ENCODE results near the gene FRMD4A.

Gene FRMD4A

GRCh38 chr10:14039968-14040668, 290.6 kb downstream of the FRMD4A start:
- Histone ChIP-seq H3K4me3 (no peak overlapping the region), H3K27ac (peak overlapping the region in 13 of 21 experiments; percentile 5 to 74 (median 48))

GRCh38 chr10:14036233-14036632, 294.5 kb downstream of the FRMD4A start:
- Histone ChIP-seq H3K27ac (no peak overlapping the region), H3K4me3 (no peak overlapping the region)

GRCh38 chr10:14035506-14035905, 295.2 kb downstream of the FRMD4A start:
- Histone ChIP-seq H3K27ac (no peak overlapping the region), H3K4me3 (no peak overlapping the region)

- Histone ChIP-seq H3K4me3 (no peak overlapping the region), H3K27ac (no peak overlapping the region)
These were observed 298.2 kb downstream of the FRMD4A start for GRCh38 chr10:14032406-14032998.

DNA sequence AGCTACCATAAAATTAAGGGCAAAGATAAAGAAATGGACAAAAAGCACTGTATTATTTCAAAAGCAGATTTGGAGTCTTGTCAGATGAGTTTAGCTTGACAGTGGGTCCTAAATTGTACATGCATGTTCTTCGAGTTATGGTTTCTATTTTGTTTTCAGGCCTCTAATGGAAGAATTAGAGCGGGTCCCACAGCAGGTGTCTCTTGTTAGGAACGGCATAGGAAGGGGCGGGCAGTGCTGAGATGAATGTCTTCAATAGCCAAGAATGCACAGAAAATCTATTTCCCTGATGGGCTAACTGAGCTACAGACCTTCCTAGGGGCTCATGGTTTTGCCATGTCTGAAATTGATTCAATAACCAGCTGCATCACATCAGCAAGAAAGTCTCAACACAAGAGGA, 304.4 kb downstream of the FRMD4A start:
- Histone ChIP-seq H3K27ac (no peak overlapping the region), H3K4me3 (no peak overlapping the region)

DNA sequence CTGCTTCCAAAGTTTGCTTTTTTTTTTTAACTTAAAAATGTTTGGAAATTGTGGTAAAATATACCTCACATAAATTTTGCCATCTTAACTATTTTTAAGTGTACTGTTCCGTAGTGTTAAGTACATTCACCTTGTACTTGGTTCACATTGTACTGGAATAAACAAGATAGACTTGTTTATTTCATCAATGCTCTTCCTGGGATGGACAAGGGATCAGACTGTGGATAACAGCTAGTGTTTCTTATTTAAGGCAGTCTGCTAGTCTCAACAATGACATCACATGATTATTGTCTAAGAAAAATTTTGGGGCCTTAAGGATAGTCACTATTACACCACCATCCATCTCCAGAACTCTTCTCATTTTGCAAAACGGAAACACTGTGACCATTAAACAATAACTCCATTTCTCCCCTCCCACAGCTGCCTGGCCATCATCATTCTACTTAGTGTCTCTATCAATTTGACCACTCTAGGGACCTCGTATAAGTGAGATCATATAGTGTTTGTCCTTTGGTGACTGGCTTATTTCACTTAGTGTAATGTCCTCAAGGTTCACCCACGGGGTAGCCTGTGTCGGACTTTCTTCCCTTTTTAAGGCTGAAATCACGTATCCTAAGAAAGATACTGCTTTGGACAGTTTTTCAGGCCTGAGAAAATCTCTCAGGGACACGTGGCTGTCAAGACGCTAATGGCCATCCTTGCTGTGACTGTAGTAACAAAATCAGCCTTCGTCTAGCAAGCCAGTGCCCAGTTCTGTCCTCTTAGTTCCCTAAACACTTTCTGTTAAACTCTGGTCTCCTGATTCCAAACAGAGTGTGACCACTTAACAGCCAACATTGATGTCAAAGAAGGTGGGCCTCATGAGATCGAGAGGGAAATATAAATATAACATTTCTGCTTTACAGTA, 305.2 kb downstream of the FRMD4A start:
- Histone ChIP-seq H3K27ac (no peak overlapping the region), H3K4me3 (no peak overlapping the region)

DNA sequence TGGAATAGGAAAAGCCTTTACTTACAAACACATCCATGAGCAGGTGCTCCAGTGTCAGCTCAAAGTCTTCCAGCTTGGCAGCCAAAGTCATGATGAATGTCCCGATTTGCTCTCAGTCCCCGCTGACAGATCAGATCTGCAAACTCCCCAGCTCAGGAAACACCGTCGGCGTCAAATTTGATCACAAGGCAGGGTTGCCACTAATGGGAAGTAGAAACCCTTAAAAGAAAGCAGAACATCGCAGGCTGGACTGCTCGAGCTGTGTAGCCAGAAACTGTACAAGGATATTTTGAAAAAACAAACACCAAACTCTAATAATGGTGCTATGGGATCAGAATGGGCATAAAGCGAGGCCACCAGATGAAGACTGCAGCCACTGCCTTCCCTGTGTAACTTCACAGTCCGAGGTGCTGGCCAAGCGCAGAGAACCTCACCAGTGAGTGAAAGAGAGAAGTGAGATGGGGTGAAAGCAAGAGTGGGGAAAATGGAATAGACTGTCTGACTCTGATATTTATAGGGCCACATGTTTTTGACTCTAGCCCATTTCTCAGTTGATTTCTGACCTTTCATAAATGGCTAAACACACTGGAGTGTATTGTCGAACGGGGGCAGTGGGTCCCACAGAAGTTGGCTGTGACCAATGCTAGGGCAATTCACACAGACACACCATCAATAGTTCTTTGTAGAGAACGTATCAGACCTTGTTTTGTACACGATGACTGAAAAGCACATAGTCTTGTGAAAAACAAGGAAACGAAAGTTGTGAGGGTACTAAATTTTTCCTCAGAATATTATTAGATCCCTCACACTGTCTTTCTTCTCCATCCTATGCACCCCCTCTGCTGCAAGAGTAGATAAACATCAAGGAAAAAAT, 306.2 kb downstream of the FRMD4A start:
- Histone ChIP-seq H3K4me3 (peak overlapping the region in 1 of 7 experiments; percentile 15), H3K27ac (peak overlapping the region in 8 of 21 experiments; percentile 2 to 62 (median 43))

DNA sequence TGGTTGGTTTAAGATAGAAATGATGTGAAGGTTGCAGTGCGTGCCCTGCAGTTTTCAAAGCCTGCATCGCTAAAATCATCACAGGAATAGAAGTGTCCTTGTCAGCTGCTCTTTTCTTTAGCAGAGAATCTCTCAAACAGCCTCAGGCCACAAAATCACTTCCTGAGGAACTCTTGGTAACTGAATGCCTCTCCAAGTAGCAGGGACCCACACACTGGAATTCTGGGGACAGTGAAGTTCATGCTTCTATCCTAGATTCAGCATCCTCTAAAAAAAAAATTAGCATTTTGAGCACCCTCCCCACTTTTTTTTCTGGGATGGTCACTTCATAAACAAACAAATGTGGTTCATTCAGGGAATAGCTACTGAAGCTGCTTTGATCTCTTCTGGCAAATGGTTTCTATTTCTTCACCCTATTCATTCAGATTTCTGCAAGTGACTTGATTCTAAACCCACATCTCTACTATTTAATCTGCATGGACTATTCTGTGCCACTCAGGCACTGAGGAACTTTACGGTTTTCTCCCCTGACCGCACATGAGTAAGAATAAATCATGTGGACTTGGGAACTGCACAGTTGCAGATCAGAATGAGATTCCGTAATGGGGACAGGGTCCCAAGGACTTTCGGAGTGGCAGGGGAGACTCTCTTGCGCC, 306.9 kb downstream of the FRMD4A start:
- Histone ChIP-seq H3K27ac (peak overlapping the region in 9 of 21 experiments; percentile 10 to 62 (median 41)), H3K4me3 (peak overlapping the region in 1 of 7 experiments; percentile 15)

- Histone ChIP-seq H3K4me3 (no peak overlapping the region), H3K27ac (peak overlapping the region in 5 of 21 experiments; percentile 10 to 62 (median 52))
These were observed 307.6 kb downstream of the FRMD4A start for GRCh38 chr10:14022954-14023672.

DNA sequence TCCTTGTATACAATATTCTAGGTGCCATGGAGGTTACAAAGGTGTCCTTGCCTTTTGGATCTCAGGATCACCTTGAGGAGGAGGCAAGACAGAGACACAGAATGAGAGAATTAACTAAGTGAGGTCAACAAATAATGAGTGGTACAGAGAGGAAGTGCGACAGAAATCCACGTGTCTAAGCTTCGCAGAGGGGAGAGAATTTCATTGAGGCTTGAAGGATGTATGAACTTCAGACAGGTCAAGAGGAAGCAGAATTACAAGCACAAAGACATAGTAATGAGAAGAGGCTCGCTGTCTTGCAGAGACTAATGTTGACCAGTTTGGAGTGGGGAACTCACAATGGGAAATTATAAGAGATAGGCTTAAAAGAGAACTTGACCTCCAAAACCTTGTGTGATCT, 308.7 kb downstream of the FRMD4A start:
- Histone ChIP-seq H3K4me3 (no peak overlapping the region), H3K27ac (no peak overlapping the region)

- Histone ChIP-seq H3K4me3 (no peak overlapping the region), H3K27ac (no peak overlapping the region)
These were observed 310.6 kb downstream of the FRMD4A start for GRCh38 chr10:14020037-14020664.

GRCh38 chr10:14017467-14017866, 313.3 kb downstream of the FRMD4A start:
- Histone ChIP-seq H3K4me3 (no peak overlapping the region), H3K27ac (no peak overlapping the region)

DNA sequence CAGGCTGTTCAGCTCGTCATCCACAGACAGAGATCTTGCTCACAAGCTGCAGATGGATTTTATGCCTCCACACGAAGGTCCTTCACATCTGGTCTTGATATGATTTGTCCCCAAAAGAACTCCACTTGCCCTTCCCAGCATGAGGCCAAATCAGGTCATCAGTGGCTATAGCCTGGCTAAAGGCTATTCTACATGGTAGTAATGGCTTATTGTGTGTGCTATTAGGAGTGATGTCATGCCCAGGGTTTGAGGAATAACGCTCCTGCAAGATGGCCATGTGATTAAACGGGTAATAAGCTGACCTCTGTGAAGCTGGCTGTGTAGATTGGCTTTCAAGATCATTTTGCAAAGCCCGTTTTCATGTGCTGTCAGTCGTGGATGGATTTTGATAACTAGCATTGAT, 313.8 kb downstream of the FRMD4A start:
- Histone ChIP-seq H3K4me3 (no peak overlapping the region), H3K27ac (peak overlapping the region in 1 of 21 experiments; percentile 18)

DNA sequence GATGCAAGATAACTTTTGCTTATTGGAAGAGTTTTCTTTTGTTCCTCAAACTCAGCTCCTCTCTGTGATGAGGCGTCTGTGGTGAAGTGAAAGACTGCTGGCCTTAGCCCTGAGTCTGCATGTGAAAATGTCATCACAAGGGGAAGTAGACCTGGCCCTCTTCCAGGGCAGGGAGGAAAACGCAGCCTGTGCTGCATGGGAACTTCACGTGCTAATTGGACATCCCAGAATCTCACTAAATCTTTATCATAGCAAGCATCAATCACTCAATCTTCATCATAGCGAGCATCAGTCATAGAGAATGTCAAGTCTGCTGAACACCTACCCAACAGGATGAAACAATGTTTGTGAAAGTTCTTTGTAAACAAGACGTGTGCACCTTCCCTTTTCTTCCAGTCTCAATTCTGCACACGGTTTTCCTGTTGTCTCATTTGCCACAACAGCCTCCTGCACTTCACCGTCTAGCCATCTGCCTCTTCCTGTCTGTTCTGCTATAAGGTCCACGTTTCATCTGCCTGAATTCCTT, 314.6 kb downstream of the FRMD4A start:
- Histone ChIP-seq H3K4me3 (no peak overlapping the region), H3K27ac (peak overlapping the region in 1 of 21 experiments; percentile 18)

DNA sequence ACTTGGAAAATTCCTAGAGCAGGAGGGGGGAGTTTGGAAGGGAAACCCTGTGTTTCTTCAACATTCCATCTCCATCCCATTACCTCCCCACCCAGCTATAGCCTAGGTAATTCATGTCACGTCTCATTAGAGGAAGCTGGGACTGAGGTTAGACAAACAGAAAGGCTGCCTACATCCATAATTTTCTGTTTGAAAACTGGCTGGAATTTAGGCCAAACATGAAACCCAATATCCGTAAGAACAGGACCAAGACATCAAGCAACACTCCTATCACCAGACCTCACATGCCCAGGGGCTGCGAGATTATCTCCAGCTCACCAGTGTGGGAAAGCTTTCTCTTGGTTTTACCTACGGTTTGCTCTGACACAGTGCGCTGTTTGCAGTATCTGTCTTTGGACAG, 316.3 kb downstream of the FRMD4A start:
- H3K27ac ChIP-seq, result no peak overlapping the region

GRCh38 chr10:14010769-14011574, 319.8 kb downstream of the FRMD4A start:
- Histone ChIP-seq H3K27ac (no peak overlapping the region), H3K4me3 (no peak overlapping the region)

More for the DNA sequence above, 316.3 kb downstream of the FRMD4A start:
- no peak overlapping the region for H3K4me3 ChIP-seq

DNA sequence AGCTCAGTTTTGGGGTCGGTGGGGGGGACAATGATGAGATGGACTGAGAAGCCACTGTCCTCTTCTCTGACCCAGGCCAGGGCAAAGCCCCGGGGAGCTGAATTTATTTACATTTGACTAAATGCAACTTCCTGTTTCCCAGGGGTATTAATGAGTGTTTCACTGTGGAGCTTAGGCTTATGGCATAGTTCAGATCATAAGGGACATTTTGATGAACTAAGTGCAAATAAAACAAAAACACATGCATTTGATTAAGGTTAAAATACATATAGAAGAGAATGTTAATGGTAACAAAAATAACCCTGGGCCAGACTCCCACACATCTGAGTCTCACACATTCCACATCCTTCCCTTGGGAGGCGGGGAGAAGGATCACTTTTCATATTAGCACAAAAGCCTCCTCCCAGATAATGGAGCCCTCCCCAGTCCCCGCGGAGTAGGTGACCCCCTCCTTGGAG, 320.6 kb downstream of the FRMD4A start:
- Histone ChIP-seq H3K27ac (peak overlapping the region in 12 of 21 experiments; percentile 17 to 75 (median 64)), H3K4me3 (peak overlapping the region in 2 of 7 experiments; percentile 1 to 25)

Data from skin epidermis (tissue), 12 donors.